ENCODE measurements around the gene SLC4A11. TPM values are rescaled to one million over a fixed set of nuclear protein-coding genes. Genes with fewer than 3 reads are reported as not detected.

Gene SLC4A11
- polyA plus RNA-seq, 1 experiment, result 1.2 TPM

DNA sequence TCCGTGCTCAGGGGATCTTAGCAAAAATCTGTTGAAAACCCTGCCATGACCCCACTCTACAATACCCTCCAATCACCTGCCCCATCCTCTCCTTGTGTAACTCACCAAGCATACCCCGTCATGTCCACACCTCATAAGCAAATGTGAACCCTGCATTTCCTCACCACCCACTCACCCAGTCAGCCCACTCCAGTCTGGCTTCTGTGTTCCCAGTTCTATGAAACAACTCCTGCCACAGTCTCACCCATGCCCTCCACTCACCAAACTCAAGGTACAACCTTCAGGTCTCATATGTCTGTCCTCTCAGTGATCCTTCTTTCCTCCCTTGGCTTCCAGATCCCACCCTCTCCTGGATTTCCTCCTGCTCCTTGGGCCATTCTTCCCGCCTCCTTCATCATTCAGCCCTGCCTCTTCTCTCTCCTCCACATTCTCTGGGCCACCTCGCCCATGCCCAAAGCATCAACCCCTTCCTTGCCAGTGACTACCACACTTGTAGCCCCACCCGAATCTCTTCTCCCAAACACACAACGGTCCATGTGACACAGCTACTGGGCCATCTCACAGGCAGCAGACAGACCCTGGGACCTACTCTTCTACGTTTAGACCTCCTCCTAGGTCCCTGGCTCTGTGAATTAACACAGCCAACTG is 43.3 kb downstream of the SLC4A11 start:
- POLR2A ChIA-PET, result no interaction called here
- Histone ChIP-seq H3K27me3 (ENCODE audit: control insufficient read depth, insufficient read depth, low read length) (no peaks in the 10 kb centered on the region), H3K36me3 (ENCODE audit: control insufficient read depth, insufficient read depth, low read length) (peaks cover 47% of the 10 kb centered on the region), H3K4me3 (ENCODE audit: low read depth, low read length) (no peak overlapping the region)
- CTCF ChIA-PET, result interaction anchor here (0.7 kb wide), 1 partner anchor 8 kb away, joined by 3 read pairs; no protein-coding TSS in a partner anchor
- no peak for TF ChIP-seq CTCF (IDR thresholded peaks at IDR 0.05; ENCODE audit: insufficient read depth, low read depth, low read length)
- DNase-seq (ENCODE audit: low read depth), result no peak

DNA sequence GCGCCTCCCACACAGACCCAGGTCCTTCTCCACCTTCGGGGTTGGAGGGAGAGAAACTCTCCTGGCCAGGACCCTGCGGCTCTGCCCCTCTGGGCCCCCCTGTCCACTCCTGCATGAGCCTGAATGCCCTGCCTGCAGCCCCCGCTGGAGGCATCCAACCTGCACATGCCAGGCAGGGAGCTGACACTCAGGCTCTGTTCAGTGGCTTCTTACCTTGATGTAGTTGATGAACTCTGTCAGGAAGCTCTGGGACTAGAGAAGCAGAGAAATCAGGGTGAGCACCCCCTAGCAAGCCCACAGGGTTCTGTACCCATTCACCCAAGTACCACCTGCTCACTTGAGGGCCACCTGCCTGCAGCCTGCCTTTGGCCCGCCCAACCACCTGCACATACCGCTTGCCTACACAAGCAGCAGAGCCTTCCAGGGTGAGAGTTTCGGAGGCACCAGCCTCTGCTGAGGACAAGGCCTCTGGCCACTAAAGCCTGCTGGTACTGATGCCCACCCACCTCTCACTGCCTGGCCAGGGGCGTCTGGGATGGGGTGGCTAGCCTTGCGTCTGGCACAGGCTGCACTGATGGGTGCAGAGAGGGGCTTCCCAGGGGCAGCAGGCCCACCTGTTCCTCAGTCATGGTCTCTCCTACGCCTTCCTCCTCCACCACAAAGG is 44.2 kb downstream of the SLC4A11 start:
- CTCF ChIA-PET, result interaction anchor here (0.7 kb wide), 1 partner anchor 9 kb away, joined by 3 read pairs; no protein-coding TSS in a partner anchor
- Histone ChIP-seq H3K27me3 (ENCODE audit: control insufficient read depth, insufficient read depth, low read length) (no peaks in the 10 kb centered on the region), H3K36me3 (ENCODE audit: control insufficient read depth, insufficient read depth, low read length) (peaks cover 49% of the 10 kb centered on the region), H3K4me3 (ENCODE audit: low read depth, low read length) (no peak overlapping the region)
- no peak for DNase-seq (ENCODE audit: low read depth)
- TF ChIP-seq CTCF (IDR thresholded peaks at IDR 0.05; ENCODE audit: insufficient read depth, low read depth, low read length), result no peak
- POLR2A ChIA-PET, result no interaction called here

- Histone ChIP-seq H3K36me3 (ENCODE audit: control insufficient read depth, insufficient read depth, low read length) (peaks cover 42% of the 10 kb centered on the region), H3K27me3 (ENCODE audit: control insufficient read depth, insufficient read depth, low read length) (no peaks in the 10 kb centered on the region), H3K4me3 (ENCODE audit: low read depth, low read length) (no peak overlapping the region)
- ChIA-PET CTCF (interaction anchor here (0.6 to 1.2 kb wide), 2 partner anchors 10 to 61 kb away, joined by 3 read pairs; no protein-coding TSS in a partner anchor), POLR2A (no interaction called here)
- TF ChIP-seq CTCF (IDR thresholded peaks at IDR 0.05; ENCODE audit: insufficient read depth, low read depth, low read length), result no peak
- DNase-seq (ENCODE audit: low read depth), result no peak
Observed at GRCh38 chr20:3193806-3194616, 45.0 kb downstream of the SLC4A11 start.

DNA sequence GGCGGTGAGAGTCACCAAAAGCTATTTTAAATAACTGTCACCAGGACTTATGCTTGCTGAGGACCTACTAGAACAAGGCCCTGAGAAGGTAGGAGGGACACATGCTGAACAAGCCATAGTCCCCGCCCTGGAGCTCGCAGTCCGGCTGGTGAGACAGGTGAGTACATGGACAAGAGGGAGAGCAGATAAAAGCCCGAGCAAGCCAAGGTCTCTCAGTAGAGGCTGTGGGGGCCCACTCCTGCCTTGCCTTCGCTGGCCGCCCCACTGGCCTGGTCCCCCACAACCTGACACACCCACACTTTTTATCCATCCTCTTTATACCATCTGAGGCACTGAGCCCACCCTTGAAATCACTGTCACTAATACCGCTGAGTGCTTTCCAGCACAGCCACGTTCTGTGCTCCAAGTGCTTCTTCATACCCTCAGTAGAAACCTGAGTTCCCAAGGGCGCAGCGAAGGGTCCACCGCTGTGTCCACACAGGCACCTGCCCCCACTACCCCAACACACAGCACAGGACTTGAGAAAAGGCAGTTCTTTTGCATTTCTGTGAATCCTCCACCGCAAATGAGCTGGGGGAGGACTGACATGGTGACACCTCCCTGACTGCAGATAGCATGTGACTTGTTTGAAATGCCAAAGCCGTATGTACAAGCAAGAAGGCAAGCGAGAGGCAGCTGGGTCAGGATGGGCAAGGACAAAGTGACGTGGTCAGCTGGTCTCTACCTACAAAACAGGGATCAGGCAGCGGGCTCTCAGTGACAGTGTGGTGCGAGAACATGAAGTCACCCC is 46.6 kb downstream of the SLC4A11 start:
- H3K36me3 ChIP-seq (ENCODE audit: control insufficient read depth, insufficient read depth, low read length), result peaks cover 42% of the 10 kb centered on the region
- POLR2A ChIA-PET, result no interaction called here

More for the DNA sequence above, 46.6 kb downstream of the SLC4A11 start:
- Histone ChIP-seq H3K4me3 (ENCODE audit: low read depth, low read length) (no peak overlapping the region), H3K27me3 (ENCODE audit: control insufficient read depth, insufficient read depth, low read length) (no peaks in the 10 kb centered on the region)
- no peak for DNase-seq (ENCODE audit: low read depth)
- no peak for TF ChIP-seq CTCF (IDR thresholded peaks at IDR 0.05; ENCODE audit: insufficient read depth, low read depth, low read length)
- CTCF ChIA-PET, result interaction anchor here (1.2 kb wide), 1 partner anchor 8 kb away, joined by 3 read pairs; no protein-coding TSS in a partner anchor

Data from BJ (cell line).